HuH-7 (cell line): ENCODE measurements around the gene PRRT2.
A peak's percentile ranks its signal among the peaks of the same experiment; 100 is the strongest.
"Not testable (repeated sequence)": the region's sequence is repeated elsewhere in the genome, so short reads cannot be mapped to it uniquely, and the experiment has no call there.

Experiments used
- DNase-seq: peaks from one replicate; pipeline ENCODE4 v3.0.0; 2011; ENCODE audit warnings: low spot score

The PRRT2 gene

GRCh38 chr16:29790949-29791844 lies 20.8 kb upstream of the PRRT2 start:
- DNase-seq, result no peak

- no peak for DNase-seq
Observed at GRCh38 chr16:29791845-29792807, 19.9 kb upstream of the PRRT2 start.

- not testable (repeated sequence) for DNase-seq
Observed at GRCh38 chr16:29793153-29793552, 18.8 kb upstream of the PRRT2 start.

- DNase-seq, result no peak
Observed at GRCh38 chr16:29794231-29794710, 17.7 kb upstream of the PRRT2 start.

GRCh38 chr16:29802416-29802935 lies 9.5 kb upstream of the PRRT2 start:
- no peak for DNase-seq

- no peak for DNase-seq
Observed at GRCh38 chr16:29804020-29804419, 8.0 kb upstream of the PRRT2 start.

GRCh38 chr16:29804455-29805231 lies 7.3 kb upstream of the PRRT2 start:
- no peak for DNase-seq

GRCh38 chr16:29805232-29806098 lies 6.5 kb upstream of the PRRT2 start:
- DNase-seq, result peak; percentile 92

- DNase-seq, result peak; percentile 84
Observed at GRCh38 chr16:29806099-29806579, 5.9 kb upstream of the PRRT2 start, which contains the start of gene MAZ. Gene MAZ, plus strand, starts transcription at chr16:29806529. Its CDS starts 173 bp downstream, at chr16:29806702.

GRCh38 chr16:29806641-29807425 lies 5.2 kb upstream of the PRRT2 start:
- peak; percentile 71 for DNase-seq

- peak; percentile 82 for DNase-seq
Observed at GRCh38 chr16:29807426-29808218, 4.4 kb upstream of the PRRT2 start.

- no peak for DNase-seq
Observed at GRCh38 chr16:29808219-29808900, 3.6 kb upstream of the PRRT2 start.

GRCh38 chr16:29809031-29809747 lies 2.8 kb upstream of the PRRT2 start:
- no peak for DNase-seq

GRCh38 chr16:29809850-29810698 lies 1.9 kb upstream of the PRRT2 start:
- DNase-seq, result no peak

- DNase-seq, result no peak
Observed at GRCh38 chr16:29810699-29811169, 1.3 kb upstream of the PRRT2 start.
